OCI-LY1 (cell line): ENCODE results near the gene NTNG1.

ENCODE experiments used
- H2AFZ ChIP-seq: fragments of 200-600 bp; sonication (generic), shearing (Covaris generic); 2 replicates; pipeline ENCODE4 v1.6.0; 2014; ENCODE audit warnings: antibody characterized with exemption, mild to moderate bottlenecking, low read length
- H3F3A ChIP-seq: fragments of 200-600 bp; sonication (generic), shearing (Covaris generic); 2 replicates; pipeline ENCODE4 v1.6.0; 2014; ENCODE audit warnings: mild to moderate bottlenecking, antibody characterized with exemption, low read length, moderate library complexity; ENCODE audit not compliant: insufficient read depth
- H3K27ac ChIP-seq: fragments of 200-600 bp; sonication (generic); 2 replicates; pipeline ENCODE4 v1.5.1; 2014; ENCODE audit warnings: low read length, mixed run types, mild to moderate bottlenecking, low read depth; ENCODE audit not compliant: poor library complexity, severe bottlenecking
- H3K27me3 ChIP-seq: fragments of 200-600 bp; sonication (generic); 2 replicates; pipeline ENCODE4 v1.6.0; 2014; ENCODE audit warnings: antibody characterized with exemption, mild to moderate bottlenecking, low read length, moderate library complexity; ENCODE audit not compliant: insufficient read depth
- H3K36me3 ChIP-seq: fragments of 200-600 bp; sonication (generic); 2 replicates; pipeline ENCODE4 v1.6.1; 2014; ENCODE audit warnings: mild to moderate bottlenecking, antibody characterized with exemption, low read length, moderate library complexity, mixed read lengths; ENCODE audit not compliant: insufficient read depth
- H3K4me1 ChIP-seq: fragments of 200-600 bp; sonication (generic); 2 replicates; pipeline ENCODE4 v1.5.1; 2014; ENCODE audit warnings: mild to moderate bottlenecking, low read length, moderate library complexity; ENCODE audit not compliant: insufficient read depth, severe bottlenecking
- H3K4me2 ChIP-seq: fragments of 200-600 bp; sonication (generic), shearing (Covaris generic); 2 replicates; pipeline ENCODE4 v1.6.1; 2014; ENCODE audit warnings: low read length
- H3K4me3 ChIP-seq: fragments of 200-600 bp; sonication (generic); 2 replicates; pipeline ENCODE4 v1.5.1; 2014; ENCODE audit warnings: low read length, low read depth, mild to moderate bottlenecking, mixed read lengths; ENCODE audit not compliant: poor library complexity, severe bottlenecking
- H3K79me2 ChIP-seq: fragments of 200-600 bp; shearing (Covaris generic); 2 replicates; pipeline ENCODE4 v1.6.1; 2016; ENCODE audit warnings: mixed run types, low read length, mixed read lengths; ENCODE audit not compliant: insufficient read depth
- H3K9ac ChIP-seq: fragments of 200-600 bp; sonication (generic), shearing (Covaris generic); 2 replicates; pipeline ENCODE4 v1.6.1; 2014; ENCODE audit warnings: mild to moderate bottlenecking, low read length, mixed read lengths
- H3K9me2 ChIP-seq: fragments of 200-600 bp; sonication (generic), shearing (Covaris generic); 2 replicates; pipeline ENCODE4 v1.6.1; 2014; ENCODE audit warnings: low read depth, mild to moderate bottlenecking, low read length, mixed read lengths
- H3K9me3 ChIP-seq: fragments of 200-600 bp; shearing (Covaris generic); 2 replicates; pipeline ENCODE4 v1.6.1; 2014; ENCODE audit warnings: low read length, mixed read lengths
- H4K20me1 ChIP-seq: fragments of 200-600 bp; sonication (generic), shearing (Covaris generic); 2 replicates; pipeline ENCODE4 v1.6.0; 2016; ENCODE audit warnings: mild to moderate bottlenecking, low read length; ENCODE audit not compliant: insufficient read depth
- EZH2 ChIP-seq: fragments of 200-600 bp; sonication (generic), shearing (Covaris generic); IDR thresholded peaks from 2 replicates; pipeline ENCODE4 v1.8.0; 2017; ENCODE audit warnings: borderline replicate concordance, mixed run types, mild to moderate bottlenecking, antibody characterized with exemption, low read length, moderate library complexity, mixed read lengths
- TF ChIP-seq, protein P1 (sequence below): fragments of 200-600 bp; sonication (generic), shearing (Covaris generic); IDR thresholded peaks from 2 replicates; pipeline ENCODE4 v1.5.1; 2017; ENCODE audit warnings: mild to moderate bottlenecking, antibody characterized with exemption, low read length, moderate library complexity, mixed read lengths

Gene NTNG1

GRCh38 chr1:107262467-107263286 lies 121.8 kb downstream of the NTNG1 start:
- no peaks in the 10 kb centered on the region for H3K36me3 ChIP-seq
- H3K9ac ChIP-seq = no peak overlapping the region
- no peak overlapping the region for H3K4me3 ChIP-seq
- H3K27ac ChIP-seq = no peak overlapping the region
- no peak overlapping the region for H2AFZ ChIP-seq
- H3K4me2 ChIP-seq = no peak overlapping the region
- no peaks in the 10 kb centered on the region for H3K4me1 ChIP-seq
- TF ChIP-seq, protein P1, sequence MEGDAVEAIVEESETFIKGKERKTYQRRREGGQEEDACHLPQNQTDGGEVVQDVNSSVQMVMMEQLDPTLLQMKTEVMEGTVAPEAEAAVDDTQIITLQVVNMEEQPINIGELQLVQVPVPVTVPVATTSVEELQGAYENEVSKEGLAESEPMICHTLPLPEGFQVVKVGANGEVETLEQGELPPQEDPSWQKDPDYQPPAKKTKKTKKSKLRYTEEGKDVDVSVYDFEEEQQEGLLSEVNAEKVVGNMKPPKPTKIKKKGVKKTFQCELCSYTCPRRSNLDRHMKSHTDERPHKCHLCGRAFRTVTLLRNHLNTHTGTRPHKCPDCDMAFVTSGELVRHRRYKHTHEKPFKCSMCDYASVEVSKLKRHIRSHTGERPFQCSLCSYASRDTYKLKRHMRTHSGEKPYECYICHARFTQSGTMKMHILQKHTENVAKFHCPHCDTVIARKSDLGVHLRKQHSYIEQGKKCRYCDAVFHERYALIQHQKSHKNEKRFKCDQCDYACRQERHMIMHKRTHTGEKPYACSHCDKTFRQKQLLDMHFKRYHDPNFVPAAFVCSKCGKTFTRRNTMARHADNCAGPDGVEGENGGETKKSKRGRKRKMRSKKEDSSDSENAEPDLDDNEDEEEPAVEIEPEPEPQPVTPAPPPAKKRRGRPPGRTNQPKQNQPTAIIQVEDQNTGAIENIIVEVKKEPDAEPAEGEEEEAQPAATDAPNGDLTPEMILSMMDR = no peak
- TF ChIP-seq EZH2 = no peak
- H3K9me3 ChIP-seq = no peaks in the 10 kb centered on the region
- no peaks in the 10 kb centered on the region for H3F3A ChIP-seq
- H3K9me2 ChIP-seq = no peaks in the 10 kb centered on the region
- H3K27me3 ChIP-seq = no peaks in the 10 kb centered on the region
- no peaks in the 10 kb centered on the region for H3K79me2 ChIP-seq
- H4K20me1 ChIP-seq = no peaks in the 10 kb centered on the region

GRCh38 chr1:107263291-107263915 lies 122.6 kb downstream of the NTNG1 start:
- H3K27ac ChIP-seq = no peak overlapping the region
- H3K9me2 ChIP-seq = no peaks in the 10 kb centered on the region
- no peaks in the 10 kb centered on the region for H3K79me2 ChIP-seq
- H3K27me3 ChIP-seq = no peaks in the 10 kb centered on the region
- no peaks in the 10 kb centered on the region for H3K4me1 ChIP-seq
- TF ChIP-seq, protein P1 = no peak
- TF ChIP-seq EZH2 = no peak
- H3K9me3 ChIP-seq = no peaks in the 10 kb centered on the region
- no peak overlapping the region for H2AFZ ChIP-seq
- no peak overlapping the region for H3K9ac ChIP-seq
- H3K4me3 ChIP-seq = no peak overlapping the region
- H3K36me3 ChIP-seq = no peaks in the 10 kb centered on the region
- no peaks in the 10 kb centered on the region for H4K20me1 ChIP-seq
- H3K4me2 ChIP-seq = no peak overlapping the region
- no peaks in the 10 kb centered on the region for H3F3A ChIP-seq

GRCh38 chr1:107264007-107264406 lies 123.2 kb downstream of the NTNG1 start:
- no peaks in the 10 kb centered on the region for H3K27me3 ChIP-seq
- no peaks in the 10 kb centered on the region for H4K20me1 ChIP-seq
- no peaks in the 10 kb centered on the region for H3K36me3 ChIP-seq
- H3K4me3 ChIP-seq = no peak overlapping the region
- no peaks in the 10 kb centered on the region for H3K9me2 ChIP-seq
- H3K9ac ChIP-seq = no peak overlapping the region
- no peak overlapping the region for H3K27ac ChIP-seq
- no peaks in the 10 kb centered on the region for H3K4me1 ChIP-seq
- TF ChIP-seq EZH2 = no peak
- TF ChIP-seq, protein P1 = no peak
- H3K79me2 ChIP-seq = no peaks in the 10 kb centered on the region
- H3K4me2 ChIP-seq = no peak overlapping the region
- H2AFZ ChIP-seq = no peak overlapping the region
- no peaks in the 10 kb centered on the region for H3F3A ChIP-seq
- no peaks in the 10 kb centered on the region for H3K9me3 ChIP-seq
